PC-9 (cell line): ENCODE data around the gene SPATA21. TPM values are rescaled to one million over a fixed set of nuclear protein-coding genes. Genes with fewer than 3 reads are reported as not detected.

Source experiments
- BruUV-seq: library from RNA; stranded (reverse); fragments of 400-500 nt; replicated peaks from 2 replicates; lab custom pipeline; 2021; lab: Mats Ljungman, UMichigan
- CTCF ChIA-PET: fragments of 300-600 bp; sonication (Branson Sonifier 250); formaldehyde crosslinking; loops from one replicate; lab custom pipeline; 2022; ENCODE audit warnings: antibody characterized with exemption; lab: Charles Lee
- POLR2A ChIA-PET: fragments of 300-600 bp; sonication (Branson Sonifier 250); formaldehyde crosslinking; loops from one replicate; lab custom pipeline; 2022; ENCODE audit warnings: antibody characterized with exemption; ENCODE audit not compliant: unreplicated experiment; lab: Charles Lee
- DNase-seq, 2 experiments: peaks; one replicate each; pipeline versions ENCODE4 v3.0.0 to v3.0.0-alpha.2; 2015 to 2022; ENCODE audit warnings: mixed read lengths in 1 of 2
- H2AFZ ChIP-seq: fragments of 200-600 bp; sonication (generic); 2 replicates; pipeline ENCODE4 v1.8.1; 2017; ENCODE audit warnings: antibody characterized with exemption
- H3F3A ChIP-seq: fragments of 200-600 bp; sonication (generic); 2 replicates; pipeline ENCODE4 v1.8.1; 2017; ENCODE audit warnings: antibody characterized with exemption, mild to moderate bottlenecking, low read depth; ENCODE audit not compliant: insufficient read depth
- H3K27ac ChIP-seq: fragments of 200-600 bp; sonication (generic); 2 replicates; pipeline ENCODE4 v1.6.1; 2016; ENCODE audit warnings: mixed run types
- H3K27me3 ChIP-seq: fragments of 200-600 bp; sonication (generic); 2 replicates; pipeline ENCODE4 v1.6.1; 2016; ENCODE audit warnings: low read depth, mixed run types; ENCODE audit not compliant: insufficient read depth
- H3K36me3 ChIP-seq: fragments of 200-600 bp; sonication (generic); 2 replicates; pipeline ENCODE4 v1.6.1; 2016; ENCODE audit warnings: low read depth, mixed run types
- H3K4me1 ChIP-seq: fragments of 200-600 bp; sonication (generic); replicated peaks from 2 replicates; pipeline ENCODE4 v1.6.1; 2016; ENCODE audit warnings: mixed run types; ENCODE audit not compliant: insufficient read depth
- H3K4me2 ChIP-seq: fragments of 200-600 bp; sonication (generic); 2 replicates; pipeline ENCODE4 v1.6.1; 2017; ENCODE audit warnings: mixed run types
- H3K4me3 ChIP-seq: fragments of 200-600 bp; sonication (generic); 2 replicates; pipeline ENCODE4 v1.6.1; 2016; ENCODE audit warnings: mixed run types
- H3K79me2 ChIP-seq: fragments of 200-600 bp; sonication (generic); 2 replicates; pipeline ENCODE4 v1.6.1; 2017; ENCODE audit warnings: low read depth, mixed run types
- H3K9me2 ChIP-seq: fragments of 200-600 bp; sonication (generic); 2 replicates; pipeline ENCODE4 v1.8.1; 2017; ENCODE audit warnings: mild to moderate bottlenecking; ENCODE audit not compliant: insufficient read depth
- H3K9me3 ChIP-seq: fragments of 200-600 bp; sonication (generic); 2 replicates; pipeline ENCODE4 v1.8.1; 2016; ENCODE audit warnings: low read depth; ENCODE audit not compliant: insufficient read depth
- H4K20me1 ChIP-seq: fragments of 200-600 bp; sonication (generic); 2 replicates; pipeline ENCODE4 v1.8.1; 2017; ENCODE audit not compliant: insufficient read depth
- CTCF ChIP-seq: fragments of 200-600 bp; sonication (generic); conservative IDR thresholded peaks from 2 replicates; pipeline ENCODE4 v1.6.1; 2017; ENCODE audit warnings: mixed run types, antibody characterized with exemption, mild to moderate bottlenecking, moderate library complexity
- EZH2 ChIP-seq: fragments of 200-600 bp; sonication (generic); IDR thresholded peaks from 2 replicates; pipeline ENCODE4 v1.8.0; 2017; ENCODE audit warnings: antibody characterized with exemption, low read depth
- intact Hi-C: fragments of 100-400 bp; cut with micrococcal nuclease; formaldehyde crosslinking; loops from one replicate; pipeline ENCODE4 v1.10.0; 2022; ENCODE audit not compliant: unreplicated experiment
- total RNA-seq: library from RNA; stranded (reverse); gene quantifications from 2 replicates; pipeline ENCODE4 v1.2.3, GENCODE V29; 2021

Gene SPATA21
- total RNA-seq, 1 experiment from 2014 or later = not detected

- Histone ChIP-seq H3K4me1 (no peaks in the 10 kb centered on the region), H2AFZ (no peak overlapping the region), H3K9me2 (no peaks in the 10 kb centered on the region), H3K4me2 (no peak overlapping the region), H3K9me3 (no peaks in the 10 kb centered on the region), H3K27ac (no peak overlapping the region), H3K4me3 (no peak overlapping the region), H3K27me3 (no peaks in the 10 kb centered on the region), H3K79me2 (no peaks in the 10 kb centered on the region), H3K36me3 (no peaks in the 10 kb centered on the region), H3F3A (no peaks in the 10 kb centered on the region), H4K20me1 (no peaks in the 10 kb centered on the region)
- CTCF ChIA-PET = no interaction called here
- POLR2A ChIA-PET = no interaction called here
- no peak for TF ChIP-seq CTCF
- TF ChIP-seq EZH2 = no peak
- DNase-seq = no peak
- intact Hi-C loops = no loop called here
- no TSS peak for BruUV-seq
Observed at GRCh38 chr1:16421201-16421600, 16.0 kb downstream of the SPATA21 start.

- no peaks in the 10 kb centered on the region for H3K36me3 ChIP-seq
- no peak for TF ChIP-seq EZH2
- TF ChIP-seq CTCF = no peak
- no peaks in the 10 kb centered on the region for H4K20me1 ChIP-seq
- H3K27ac ChIP-seq = no peak overlapping the region
- no peaks in the 10 kb centered on the region for H3K9me2 ChIP-seq
- BruUV-seq = no TSS peak
- H3K79me2 ChIP-seq = no peaks in the 10 kb centered on the region
- DNase-seq = no peak
- intact Hi-C loops = no loop called here
- H2AFZ ChIP-seq = no peak overlapping the region
- no peaks in the 10 kb centered on the region for H3K27me3 ChIP-seq
- no peaks in the 10 kb centered on the region for H3F3A ChIP-seq
- H3K4me1 ChIP-seq = no peaks in the 10 kb centered on the region
- H3K4me2 ChIP-seq = no peak overlapping the region
- POLR2A ChIA-PET = no interaction called here
- H3K4me3 ChIP-seq = no peak overlapping the region
- CTCF ChIA-PET = no interaction called here
- no peaks in the 10 kb centered on the region for H3K9me3 ChIP-seq
Observed at GRCh38 chr1:16420424-16421118, 16.7 kb downstream of the SPATA21 start.

GRCh38 chr1:16418823-16419425, 18.3 kb downstream of the SPATA21 start:
- no TSS peak for BruUV-seq
- Histone ChIP-seq H3K9me3 (no peaks in the 10 kb centered on the region), H3K27ac (no peak overlapping the region), H4K20me1 (no peaks in the 10 kb centered on the region), H3K27me3 (no peaks in the 10 kb centered on the region), H3K4me2 (no peak overlapping the region), H3K9me2 (no peaks in the 10 kb centered on the region), H3K79me2 (no peaks in the 10 kb centered on the region), H2AFZ (no peak overlapping the region), H3K4me3 (no peak overlapping the region), H3K36me3 (no peaks in the 10 kb centered on the region), H3K4me1 (no peaks in the 10 kb centered on the region), H3F3A (no peaks in the 10 kb centered on the region)
- ChIA-PET CTCF (no interaction called here), POLR2A (no interaction called here)
- intact Hi-C loops = no loop called here
- no peak for TF ChIP-seq EZH2
- TF ChIP-seq CTCF = no peak
- no peak for DNase-seq
